HG03045 (cell line): ENCODE results near the gene SLC47A1.
"Not testable (repeated sequence)": the region's sequence is repeated elsewhere in the genome, so short reads cannot be mapped to it uniquely, and the experiment has no call there.

Experiments
- ATAC-seq: cut with Tn5 transposase; IDR thresholded peaks from one replicate; pipeline ENCODE4 v1.9.1; 2021; ENCODE audit warnings: mild to moderate bottlenecking, moderate library complexity; ENCODE audit not compliant: unreplicated experiment

Gene SLC47A1

GRCh38 chr17:19551591-19552148, 18.0 kb downstream of the SLC47A1 start:
- ATAC-seq, result no peak

DNA sequence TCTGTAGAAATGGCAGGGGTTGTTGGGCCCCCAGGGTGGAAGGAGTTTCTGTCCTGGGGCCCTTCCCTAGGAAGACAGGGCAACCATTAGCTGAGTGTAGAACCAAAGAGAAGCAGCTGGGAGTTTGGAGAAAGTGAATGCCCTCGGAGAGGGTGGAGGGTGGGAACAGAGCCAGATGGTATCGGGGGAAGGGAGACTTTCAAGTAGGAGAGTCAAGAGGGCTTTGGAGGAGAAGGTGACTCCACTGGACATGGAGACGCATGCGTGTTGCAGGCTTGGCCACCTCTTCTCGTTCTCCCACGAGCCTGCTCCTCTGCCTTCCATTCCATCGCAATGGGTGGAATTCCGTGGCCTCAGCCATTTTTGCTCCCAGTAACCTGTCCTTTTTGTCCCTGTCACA, 19.4 kb downstream of the SLC47A1 start:
- ATAC-seq, result no peak

DNA sequence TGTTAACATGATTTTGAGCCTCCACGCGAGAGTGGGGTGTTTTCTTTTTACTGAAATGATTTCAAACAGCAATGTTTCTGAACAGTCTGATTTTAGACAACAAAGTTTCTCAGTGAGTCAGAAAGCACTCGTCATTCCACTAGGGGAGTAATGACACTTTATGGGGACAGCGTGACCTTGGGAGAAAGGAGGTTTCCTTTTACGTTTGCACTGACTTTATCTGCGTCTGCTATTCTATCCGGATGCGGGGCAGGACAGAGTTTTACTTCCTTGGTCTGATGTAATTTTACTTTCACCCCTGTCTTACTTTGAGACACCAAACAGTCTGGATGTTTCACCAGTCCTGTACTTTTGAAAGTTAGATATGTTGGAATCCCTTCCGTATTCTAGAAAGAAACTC, 20.7 kb downstream of the SLC47A1 start:
- no peak for ATAC-seq

DNA sequence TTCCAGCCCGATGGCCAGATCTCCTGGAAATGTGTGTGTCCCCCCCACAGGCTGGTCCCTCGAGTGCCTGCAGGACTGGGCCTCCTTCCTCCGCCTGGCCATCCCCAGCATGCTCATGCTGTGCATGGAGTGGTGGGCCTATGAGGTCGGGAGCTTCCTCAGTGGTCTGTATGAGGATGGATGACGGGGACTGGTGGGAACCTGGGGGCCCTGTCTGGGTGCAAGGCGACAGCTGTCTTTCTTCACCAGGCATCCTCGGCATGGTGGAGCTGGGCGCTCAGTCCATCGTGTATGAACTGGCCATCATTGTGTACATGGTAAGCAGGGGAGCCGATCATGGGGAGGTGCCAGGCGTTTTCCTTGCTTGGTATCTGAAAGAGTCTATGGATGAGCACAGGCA, 22.1 kb downstream of the SLC47A1 start:
- ATAC-seq, result no peak

DNA sequence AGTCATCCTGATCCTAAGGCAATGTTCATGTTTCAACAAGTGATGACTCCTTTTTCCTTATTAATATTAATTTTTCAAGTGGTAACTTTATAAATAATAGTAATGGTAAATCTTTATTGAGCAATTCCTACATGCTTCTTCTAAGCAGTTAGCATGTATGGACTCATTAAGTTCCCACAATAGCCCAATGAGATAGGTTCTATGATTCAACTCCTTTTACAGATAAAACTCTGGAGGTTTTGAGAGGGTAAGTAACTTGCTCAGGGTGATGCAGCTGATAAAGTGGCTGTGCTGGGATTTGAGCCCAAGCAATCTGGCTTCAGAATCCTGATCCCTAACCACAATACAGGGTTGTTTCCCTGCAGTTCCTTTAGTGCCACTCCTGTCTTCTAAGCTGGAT, 25.3 kb downstream of the SLC47A1 start:
- no peak for ATAC-seq

DNA sequence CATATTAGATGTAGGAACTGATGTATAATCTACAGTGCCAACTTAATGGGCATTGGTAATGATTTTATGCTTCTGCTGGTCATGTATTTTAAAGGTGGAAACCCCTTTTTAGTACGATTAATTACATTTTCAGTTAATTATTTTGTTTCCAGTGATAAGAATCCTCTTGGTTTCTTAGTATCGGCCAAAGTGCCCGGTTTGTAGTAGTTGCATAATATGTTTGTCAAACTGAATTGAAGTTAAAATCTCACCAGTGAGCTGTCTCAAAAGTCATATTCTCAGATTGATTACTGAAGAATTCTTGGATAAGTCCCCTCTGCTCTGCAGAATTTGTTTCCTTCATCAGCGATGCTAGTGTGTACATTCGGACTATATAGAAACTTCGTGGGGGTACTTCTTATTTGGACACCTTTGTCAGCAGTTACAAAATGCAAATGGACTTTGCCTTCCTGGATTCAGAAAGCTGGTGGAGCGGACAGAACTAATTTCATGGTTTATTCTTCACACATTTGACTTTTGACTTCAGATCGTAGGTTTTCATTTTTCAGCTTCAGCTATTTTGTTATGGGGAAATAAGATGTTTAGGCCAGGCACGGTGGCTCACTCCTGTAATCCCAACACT, 28.2 kb downstream of the SLC47A1 start:
- ATAC-seq, result no peak

DNA sequence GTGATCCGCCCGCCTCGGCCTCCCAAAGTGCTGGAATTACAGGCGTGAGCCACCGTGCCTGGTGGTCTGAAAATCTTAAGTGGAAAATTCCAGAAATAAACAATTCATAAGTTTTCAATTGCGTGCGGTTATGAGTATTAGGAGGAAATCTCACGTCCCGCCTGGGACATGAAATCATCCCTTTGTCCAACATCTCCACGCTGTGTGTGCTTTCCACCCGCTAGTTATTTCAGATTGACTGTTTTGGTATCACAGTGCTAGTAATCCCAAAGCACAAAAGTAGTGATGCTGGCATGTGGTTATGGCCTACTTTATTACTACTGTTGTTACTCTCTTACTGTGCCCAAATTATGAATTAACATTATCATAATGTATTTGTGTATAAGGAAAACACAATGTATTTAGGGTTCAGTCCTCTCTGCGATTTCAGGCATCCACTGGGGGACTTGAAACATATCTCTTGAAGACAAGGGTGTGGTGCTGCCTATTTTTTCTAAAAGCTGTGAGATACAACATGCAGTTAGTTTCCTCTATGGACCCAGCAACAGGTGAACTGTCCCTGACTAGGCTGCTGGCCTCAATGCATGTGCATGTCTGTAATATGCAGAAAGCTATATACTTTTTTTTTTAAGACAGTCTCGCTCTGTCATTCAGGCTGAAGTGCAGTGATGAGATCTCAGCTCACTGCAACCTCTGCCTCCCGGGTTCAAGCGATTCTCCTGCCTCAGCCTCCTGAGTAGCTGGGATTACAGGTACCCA, 32.3 kb downstream of the SLC47A1 start:
- ATAC-seq, result no peak

DNA sequence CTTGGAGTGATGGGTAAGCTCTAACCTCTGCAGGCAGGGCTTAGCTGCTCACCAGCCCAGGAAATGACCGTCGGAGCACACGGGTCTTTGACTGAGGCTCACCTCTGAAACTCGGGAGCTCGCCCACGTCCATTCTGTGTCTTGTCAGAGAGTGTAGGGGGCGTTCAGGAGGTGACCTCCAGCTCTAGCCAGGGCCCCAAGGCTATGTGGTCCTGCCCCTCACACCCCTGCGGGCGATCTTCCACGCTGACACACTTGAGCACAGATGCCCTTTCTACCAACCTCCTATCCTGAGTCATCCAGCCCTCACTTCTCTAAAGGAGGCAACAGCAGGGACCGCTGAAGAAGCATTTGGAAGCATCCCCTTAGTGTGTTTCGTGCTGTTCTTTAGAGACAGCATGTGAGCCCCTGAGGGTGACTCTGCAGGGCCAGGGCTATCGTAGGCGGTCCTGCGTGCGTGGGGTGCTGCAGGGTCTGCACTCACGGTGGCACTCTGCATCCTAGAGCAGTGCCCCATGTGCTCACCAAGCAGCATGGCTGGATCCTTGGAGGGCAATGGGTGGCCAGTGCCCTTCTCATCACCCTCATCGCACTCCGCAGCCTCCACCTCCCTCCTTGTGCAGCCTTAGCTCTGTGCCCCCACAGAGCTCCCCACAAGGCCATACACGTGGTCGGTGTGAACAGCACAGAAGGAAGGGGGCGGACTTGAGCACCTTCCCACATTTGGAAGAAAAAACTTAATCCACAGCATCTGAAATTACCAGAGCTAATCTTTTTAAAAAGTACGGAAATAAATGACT, 33.8 kb downstream of the SLC47A1 start:
- ATAC-seq, result no peak

DNA sequence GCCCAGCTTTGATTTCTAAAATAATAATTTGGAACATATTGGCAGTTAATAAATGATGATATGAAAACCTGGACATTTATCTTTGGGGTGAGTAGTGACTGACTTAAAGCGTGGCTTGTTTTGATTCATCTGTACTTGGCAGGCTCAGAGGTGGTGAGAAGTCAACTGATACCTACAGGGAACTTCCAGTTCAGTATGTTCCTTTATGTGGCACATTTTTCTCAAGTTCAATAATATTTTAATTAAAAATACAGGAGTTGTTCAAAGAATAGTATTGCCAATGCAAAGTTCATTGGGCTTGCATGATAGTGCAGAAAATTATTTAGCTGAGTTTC, 34.3 kb downstream of the SLC47A1 start:
- no peak for ATAC-seq

DNA sequence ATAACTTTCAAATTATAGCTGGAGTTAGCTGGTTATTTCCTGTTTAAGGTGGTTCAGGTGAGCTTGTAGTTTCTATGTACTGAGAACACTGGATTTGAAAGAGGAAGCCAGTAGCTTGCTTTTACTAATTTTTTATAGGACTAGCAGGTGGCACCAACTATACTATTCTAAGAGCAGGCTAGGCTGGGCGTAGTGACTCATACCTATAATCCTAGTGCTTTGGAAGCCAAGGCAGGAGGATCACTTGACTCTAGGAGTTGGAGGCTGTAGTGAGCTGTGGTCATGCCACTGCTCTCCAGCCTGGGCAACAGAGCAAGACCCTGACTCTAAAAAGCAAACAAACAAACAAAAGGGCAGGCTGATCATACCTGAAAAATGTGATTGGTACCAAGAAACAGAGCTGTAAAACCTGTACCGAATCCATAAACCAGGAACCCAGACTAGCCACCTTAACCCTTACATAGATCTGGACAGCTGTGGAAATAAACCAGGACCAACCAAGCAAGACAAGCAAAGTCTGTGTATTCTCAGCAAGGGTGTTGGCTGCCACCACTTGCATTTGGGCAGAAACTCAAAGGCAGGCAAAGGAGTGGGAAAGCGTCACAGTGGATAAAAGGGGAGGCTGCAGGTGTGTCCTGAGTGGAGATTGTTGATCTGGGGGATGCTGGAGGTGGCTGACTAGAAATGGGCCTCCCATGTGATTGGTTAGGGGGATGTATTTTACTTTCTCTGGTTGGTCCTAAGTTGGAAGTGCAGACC, 36.3 kb downstream of the SLC47A1 start:
- ATAC-seq, result no peak

DNA sequence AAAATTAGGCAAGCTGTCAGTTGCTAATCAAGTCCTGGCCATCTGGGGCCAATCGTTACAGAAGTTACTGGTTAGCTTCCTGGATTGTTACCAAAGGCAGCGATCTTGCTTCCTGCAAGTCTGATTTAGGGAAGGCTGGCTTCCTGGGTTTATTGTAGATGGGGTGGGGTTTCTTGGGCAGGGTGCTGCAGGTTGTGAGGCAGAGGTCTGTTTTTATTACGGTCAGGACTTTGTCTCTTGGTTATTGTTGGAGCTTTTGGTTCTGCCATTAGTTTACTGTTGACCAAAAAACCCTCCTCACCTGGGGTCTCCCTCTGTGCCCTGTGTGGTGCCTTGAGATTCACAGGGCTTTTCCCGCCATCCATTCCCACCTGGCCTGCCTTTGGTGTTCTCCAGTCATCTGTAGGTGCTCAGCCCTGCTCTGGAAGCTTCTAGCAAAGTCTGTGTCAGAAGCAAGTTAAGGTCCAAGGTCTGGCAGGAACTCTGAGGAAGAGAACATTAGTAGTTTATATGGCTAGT, 36.9 kb downstream of the SLC47A1 start:
- ATAC-seq, result no peak

GRCh38 chr17:19573075-19573474, 39.4 kb downstream of the SLC47A1 start:
- ATAC-seq, result no peak

- no peak for ATAC-seq
Observed at GRCh38 chr17:19574956-19575355, 41.3 kb downstream of the SLC47A1 start.

DNA sequence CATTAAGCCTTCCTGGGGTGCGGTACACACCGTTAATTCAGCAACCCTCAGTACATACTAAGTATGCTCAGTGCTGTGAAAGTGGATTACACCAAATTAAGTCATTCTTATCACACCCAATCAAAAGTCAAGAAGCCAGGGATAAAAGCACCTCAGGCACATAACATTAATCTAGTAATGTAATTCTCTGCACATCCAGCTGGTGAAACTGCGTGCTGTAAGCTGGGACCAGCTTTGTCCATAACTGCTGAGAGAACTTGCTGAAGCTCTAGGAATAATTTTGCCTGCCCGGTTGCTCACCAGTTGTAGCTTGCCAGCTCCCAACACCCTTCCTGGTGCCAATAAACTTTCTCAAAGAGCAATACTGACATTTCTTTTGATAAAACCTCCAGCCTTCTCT, 44.9 kb downstream of the SLC47A1 start:
- ATAC-seq, result no peak

- no peak for ATAC-seq
Observed at GRCh38 chr17:19579192-19579761, 45.6 kb downstream of the SLC47A1 start.

DNA sequence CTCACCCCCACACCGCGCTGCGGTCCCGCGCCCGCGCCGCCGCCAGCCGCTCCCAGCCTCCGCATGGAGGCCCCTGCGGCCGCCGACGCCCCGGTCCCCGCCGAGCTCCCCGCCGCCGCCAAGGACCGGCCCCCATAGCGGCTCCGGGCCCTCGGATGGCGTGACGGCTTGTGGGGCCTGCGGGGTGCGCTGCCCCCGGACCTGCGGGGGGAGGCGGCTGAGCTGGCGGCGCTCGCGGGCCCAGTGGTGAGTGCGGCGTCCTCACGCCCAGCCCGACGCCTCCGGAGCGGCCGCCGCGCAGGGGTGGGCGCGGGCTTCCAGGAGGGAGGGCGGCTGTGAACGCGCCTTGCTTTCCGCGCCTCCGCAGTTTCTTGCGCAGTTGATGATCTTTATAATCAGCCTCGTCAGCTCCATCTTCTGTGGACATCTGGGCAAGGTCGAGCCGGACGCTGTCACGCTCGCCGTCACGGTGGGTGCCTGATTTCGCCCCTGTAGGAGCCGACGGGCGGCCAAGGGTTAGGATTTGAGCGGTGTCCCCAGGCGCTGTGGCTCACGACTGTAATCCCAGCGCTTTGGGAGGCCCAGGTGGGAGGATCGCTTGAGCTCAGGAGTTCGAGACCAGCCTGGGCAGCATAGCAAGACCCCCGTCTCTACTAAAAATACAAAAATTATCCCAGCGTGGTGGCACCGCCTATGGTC, 46.4 kb downstream of the SLC47A1 start:
- no peak for ATAC-seq

- ATAC-seq, result not testable (repeated sequence)
Observed at GRCh38 chr17:19580566-19580920, 46.9 kb downstream of the SLC47A1 start.

- not testable (repeated sequence) for ATAC-seq
Observed at GRCh38 chr17:19582152-19582551, 48.5 kb downstream of the SLC47A1 start.

- ATAC-seq, result no peak
Observed at GRCh38 chr17:19583871-19584270, 50.2 kb downstream of the SLC47A1 start.

- ATAC-seq, result no peak
Observed at GRCh38 chr17:19590451-19590850, 56.8 kb downstream of the SLC47A1 start.
